NCI-H82 treated with DMSO at 0.1 percent for 48 hours (cell line): ENCODE measurements around the gene APC2.
"Not testable (repeated sequence)": the region's sequence is repeated elsewhere in the genome, so short reads cannot be mapped to it uniquely, and the experiment has no call there.

Experiments
- DNase-seq: peaks from one replicate; lab custom pipeline; 2025; ENCODE audit not compliant: unreplicated experiment; lab: John Stamatoyannopoulos, UW

APC2 gene

DNA sequence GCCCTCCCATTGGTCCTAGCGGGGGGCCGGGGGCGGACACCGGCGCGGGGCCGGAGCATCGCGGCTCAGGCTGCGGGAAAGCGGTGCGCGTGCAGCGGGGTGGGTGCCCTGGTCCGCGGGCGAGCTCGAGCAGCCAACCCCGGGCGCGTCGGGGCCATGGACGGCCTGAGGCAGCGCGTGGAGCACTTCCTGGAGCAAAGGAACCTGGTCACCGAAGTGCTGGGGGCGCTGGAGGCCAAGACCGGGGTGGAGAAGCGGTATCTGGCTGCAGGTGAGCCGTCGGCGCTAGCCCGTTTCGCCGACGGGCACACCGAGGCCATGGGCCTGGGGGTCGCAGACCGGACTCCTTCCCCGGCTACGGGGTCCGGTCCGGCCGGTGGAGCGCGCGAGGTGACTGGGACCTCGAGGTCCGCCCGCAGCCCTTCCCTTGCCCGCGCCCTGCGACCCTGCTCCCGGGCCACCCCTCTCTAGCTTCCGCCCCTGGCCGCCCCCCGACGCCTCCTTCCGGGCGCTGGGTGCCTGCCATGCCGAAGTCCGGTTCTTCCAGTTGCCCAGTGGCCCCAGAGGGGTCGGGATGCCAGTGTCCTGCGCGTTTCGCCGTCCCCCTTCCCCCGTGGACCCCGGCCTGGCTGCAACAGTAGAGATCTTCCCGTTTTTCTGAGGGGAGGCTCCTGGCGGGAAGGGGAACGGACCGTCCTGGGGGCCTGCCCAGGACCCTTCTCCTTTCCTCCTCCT is 41.4 kb downstream of the APC2 start, which contains the start of gene REEP6:
Gene REEP6 (plus strand): TSS at position 68 of the 735 bp plus-strand sequence. CDS start 89 bp downstream, at position 157.
- DNase-seq: no peak

DNA sequence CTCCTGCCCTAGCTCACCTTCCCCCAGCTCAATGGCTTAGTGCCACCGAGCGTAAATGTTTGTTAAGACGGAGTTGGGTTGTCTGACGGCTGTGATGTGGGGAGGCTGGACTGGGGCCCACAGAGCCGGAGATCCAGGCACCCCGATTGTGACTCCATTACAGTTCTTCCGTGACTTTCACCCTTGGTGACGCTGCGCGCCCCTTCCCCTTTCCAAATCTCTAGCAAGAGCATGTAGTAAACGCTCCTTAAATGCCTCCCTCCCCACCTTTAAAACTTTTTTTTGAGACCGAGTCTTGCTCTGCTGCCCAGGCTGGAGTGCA is 41.9 kb downstream of the APC2 start:
- no peak for DNase-seq

DNA sequence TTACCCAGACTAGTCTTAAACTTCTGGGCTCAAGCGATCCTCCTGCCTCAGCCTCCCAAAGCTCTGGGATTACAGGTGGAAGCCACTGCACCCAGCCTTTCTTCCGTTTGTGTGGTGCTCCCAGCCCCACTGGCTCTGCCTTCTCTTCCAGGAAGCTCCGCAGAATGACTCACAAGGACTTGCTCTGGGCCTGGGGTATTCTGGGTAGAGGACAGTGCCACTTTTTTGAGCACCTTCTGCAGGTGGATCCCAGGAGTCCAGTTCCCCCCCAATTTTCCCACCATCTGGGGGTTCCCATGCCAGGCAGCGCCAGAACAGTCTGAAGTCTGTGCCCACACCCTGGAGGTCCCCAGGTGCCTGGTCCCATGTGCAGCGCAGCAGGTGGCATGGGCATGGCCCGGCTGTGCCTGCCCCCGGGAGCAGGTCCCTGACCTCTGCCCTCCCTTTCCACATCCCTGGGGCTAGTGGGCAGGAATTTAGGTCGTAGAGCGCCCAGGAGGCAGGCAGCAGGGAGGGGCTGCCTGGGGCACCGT is 42.6 kb downstream of the APC2 start:
- no peak for DNase-seq

DNA sequence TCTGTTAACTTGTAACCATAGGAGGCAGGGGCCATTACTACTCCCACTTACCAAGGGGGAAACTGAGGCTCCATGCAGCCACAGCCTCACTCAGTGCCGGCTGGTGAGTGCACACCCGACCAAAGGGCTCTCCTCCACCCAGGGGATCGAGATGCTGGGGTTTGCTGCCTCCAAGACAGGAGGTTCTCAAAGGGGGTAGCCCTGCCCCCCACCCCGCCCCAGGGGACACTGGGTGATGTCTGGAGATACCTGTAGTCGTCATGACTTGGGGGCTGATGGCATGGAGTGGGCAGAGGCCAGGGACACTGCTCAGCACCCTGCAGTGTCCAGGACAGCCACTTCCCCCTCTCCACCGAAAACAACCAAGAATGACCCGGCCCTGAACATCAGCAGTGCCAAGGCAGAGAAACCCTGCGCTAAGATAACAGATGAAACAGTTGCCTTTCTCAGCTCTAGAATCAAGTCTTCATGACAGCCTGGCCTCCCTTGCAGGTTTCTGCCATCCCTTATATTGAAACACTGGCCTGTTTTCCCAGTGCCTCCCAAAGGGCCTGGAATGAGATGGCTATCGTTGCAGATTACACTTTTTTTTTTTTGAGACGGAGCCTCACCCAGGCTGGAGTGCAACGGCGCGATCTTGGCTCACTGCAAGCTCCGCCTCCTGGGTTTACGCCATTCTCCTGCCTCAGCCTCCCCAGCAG is 44.3 kb downstream of the APC2 start:
- DNase-seq: no peak

DNA sequence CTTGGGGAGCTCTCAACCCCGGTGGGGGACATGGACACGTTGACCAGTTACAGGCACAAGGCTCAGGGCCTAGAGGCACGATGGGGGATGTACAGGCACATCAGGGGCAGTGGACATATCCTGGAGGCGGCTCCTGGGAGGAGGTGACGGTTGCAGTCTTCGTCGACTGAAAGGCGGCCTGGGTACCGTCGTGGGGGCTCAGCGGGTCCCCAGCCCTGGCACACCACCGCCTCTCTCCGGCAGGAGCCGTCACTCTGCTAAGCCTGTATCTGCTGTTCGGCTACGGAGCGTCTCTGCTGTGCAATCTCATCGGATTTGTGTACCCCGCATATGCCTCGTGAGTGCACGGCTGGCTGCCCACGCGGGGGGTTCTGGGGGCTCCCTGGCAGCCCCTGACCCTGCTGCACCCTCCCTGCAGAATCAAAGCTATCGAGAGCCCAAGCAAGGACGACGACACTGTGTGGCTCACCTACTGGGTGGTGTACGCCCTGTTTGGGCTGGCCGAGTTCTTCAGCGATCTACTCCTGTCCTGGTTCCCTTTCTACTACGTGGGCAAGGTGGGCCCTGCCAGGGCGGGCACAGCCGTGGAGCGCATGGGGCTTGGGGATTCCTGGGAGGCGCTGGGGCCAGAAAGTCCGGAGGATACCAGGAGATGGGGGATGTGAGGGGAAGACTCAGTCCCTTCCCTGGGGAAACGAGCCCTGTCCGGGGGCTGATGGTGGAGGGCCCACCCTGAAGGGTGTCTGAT is 45.3 kb downstream of the APC2 start:
- no peak for DNase-seq

DNA sequence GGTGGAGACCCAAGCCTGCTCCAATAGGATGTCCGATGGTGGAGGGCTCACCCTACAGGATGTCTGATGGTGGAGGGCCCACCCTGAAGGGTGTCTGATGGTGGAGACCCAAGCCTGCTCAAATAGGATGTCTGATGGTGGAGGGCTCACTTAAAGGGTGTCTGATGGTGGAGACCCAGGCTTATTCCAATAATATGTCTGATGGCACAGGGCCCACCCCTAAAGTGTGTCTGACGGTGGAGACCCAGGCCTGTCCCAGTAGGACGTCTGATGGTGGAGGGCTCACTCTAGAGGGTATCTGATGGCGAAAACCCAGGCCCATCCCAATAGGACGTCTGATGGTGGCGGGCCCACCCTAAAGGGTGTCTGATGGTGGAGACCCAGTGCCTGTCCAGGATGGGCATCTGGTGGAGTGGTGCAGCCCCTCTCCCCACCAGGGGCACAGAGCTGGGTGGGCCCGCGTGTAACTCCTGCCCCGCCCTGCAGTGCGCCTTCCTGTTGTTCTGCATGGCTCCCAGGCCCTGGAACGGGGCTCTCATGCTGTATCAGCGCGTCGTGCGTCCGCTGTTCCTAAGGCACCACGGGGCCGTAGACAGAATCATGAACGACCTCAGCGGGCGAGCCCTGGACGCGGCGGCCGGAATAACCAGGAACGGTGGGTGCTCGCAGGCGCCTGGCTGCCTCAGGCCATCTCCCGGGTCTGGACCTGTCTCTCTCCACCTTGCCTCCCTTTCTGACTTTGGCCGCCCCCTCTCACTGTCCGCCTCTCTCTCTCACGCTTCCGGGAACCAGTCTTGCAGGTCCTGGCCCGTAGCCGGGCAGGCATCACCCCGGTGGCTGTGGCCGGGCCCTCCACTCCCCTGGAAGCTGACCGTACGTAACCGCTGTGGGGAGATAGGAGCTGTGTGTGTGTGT is 46.1 kb downstream of the APC2 start:
- no peak for DNase-seq

DNA sequence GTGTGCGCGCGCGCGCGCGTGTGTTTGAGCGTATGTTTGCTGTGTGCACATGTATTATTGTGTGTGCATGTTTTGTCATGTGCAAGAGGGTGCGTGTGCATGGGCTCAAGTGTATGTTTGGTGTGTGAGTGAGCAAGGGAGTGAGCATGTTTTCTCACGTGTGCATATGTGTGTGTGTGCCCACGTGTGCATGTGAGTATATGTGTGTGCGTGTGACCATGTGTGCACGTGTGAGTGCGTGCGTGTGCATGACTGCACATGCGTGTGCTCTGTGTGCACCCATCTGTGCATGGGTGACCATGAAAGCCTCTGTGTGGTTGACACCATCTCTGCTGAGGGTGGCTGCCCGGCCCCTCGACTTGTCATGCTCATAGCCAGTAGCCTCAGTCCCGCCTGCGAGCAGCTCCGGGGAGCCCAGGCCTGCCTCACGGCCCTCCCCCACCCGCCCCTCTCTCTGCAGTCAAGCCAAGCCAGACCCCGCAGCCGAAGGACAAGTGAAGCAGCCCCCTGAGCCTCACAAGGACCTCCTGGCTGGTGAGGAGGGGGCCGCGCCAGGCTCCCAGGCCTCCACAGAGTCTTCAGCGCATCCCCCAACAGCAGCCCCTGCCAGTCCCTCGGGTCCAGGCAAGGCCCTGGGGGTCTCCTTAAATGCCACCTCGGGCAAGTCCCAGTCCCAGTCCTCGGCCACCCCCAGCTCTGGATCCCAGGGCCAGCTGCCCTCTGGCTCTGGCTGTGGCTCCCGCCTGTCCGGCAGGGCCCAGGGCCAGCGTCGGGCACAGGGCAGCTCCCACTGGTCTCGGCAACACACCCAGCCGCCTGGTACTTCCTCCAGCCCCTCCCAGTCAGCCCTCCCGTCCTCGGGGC is 47.0 kb downstream of the APC2 start:
- no peak for DNase-seq

DNA sequence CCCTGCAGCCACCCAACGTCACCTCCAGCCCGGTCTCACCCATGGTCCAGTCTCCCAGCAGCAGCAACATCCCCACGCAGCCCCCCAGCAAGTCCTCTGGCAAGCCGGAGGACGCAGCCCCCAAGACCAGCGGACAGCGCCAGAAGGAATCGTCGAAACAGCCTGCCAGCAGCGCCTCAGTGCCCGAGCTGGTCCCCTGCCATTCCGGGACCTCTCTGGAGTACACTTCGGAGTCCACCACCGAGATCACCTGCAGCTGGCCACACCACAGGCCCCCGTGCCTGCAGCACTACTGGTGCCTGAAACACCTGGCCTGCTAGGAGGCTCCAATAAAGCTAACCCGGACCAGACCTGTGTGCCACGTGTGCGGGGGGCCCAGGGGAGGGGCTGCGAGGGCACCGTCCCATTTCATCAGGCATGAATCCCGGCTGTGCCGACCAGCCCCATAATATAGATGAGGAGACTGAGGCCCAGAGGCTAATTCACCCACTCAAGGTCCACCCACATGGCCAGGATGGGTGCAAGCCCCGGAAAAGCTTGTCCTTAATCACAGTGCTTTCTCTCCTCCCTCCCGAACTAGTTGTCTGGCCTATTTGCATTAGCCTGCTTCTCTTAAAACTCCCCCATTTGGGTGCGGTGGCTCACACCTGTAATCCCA is 47.8 kb downstream of the APC2 start:
- no peak for DNase-seq

DNA sequence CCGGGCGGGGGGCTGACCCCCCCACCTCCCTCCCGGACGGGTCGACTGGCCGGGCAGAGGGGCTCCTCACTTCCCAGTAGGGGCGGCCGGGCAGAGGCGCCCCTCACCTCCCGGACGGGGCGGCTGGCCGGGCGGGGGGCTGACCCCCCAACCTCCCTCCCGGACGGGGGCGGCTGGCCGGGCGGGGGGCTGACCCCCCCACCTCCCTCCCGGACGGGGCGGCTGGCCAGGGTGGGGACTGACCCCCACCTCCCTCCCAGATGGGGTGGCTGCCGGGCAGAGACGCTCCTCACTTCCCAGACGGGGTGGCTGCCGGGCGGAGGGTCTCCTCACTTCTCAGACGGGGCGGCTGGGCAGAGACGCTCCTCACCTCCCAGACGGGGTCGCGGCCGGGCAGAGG is 49.3 kb downstream of the APC2 start:
- not testable (repeated sequence) for DNase-seq

DNA sequence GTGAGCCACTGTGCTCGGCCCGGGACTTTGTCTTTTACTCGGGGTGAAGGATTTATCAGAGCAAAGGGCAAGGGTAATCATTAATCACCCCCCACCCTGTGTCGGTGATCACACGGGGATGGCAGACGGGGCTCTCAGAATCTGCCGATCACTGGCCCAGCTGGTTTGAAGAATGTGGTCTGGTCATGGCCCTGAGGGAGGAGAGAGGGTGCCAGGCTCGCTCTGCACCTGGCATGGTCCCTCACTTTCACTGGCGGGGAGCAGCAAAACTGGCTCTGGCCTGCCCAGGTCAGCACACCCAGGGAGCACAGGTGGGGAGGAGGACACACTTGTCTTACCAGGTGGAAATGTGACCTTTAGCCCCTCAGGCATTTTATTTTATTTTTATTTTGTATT is 51.3 kb downstream of the APC2 start:
- no peak for DNase-seq

DNA sequence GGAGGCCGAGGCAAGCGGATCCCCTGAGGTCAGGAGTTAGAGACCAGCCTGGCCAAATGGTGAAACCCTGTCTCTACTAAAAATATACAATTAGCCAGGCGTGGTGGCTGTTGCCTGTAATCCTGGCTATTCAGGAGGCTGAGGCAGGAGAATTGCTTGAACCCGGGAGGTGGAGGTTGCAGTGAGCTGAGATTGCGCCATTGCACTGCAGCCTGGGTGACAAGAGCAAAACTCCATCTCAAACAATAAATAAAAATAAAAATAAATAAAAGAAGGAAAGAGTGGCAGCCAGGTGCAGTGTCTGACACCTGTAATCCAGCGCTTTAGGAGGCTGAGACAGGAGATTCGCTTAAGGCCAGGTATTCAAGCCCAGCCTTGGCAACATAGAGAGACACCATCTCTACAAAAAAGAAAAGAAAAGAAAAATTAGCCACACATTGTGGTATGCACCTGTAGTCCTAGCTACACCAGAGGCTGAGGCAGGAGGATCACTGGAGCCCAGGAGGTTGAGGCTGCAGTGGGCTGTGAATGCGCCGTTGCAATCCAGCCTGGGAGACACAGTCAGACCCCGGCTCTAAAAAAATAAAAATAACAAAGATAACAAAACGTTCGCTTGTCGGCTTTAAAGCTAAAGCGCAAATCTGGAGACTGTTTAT is 52.6 kb downstream of the APC2 start:
- no peak for DNase-seq

DNA sequence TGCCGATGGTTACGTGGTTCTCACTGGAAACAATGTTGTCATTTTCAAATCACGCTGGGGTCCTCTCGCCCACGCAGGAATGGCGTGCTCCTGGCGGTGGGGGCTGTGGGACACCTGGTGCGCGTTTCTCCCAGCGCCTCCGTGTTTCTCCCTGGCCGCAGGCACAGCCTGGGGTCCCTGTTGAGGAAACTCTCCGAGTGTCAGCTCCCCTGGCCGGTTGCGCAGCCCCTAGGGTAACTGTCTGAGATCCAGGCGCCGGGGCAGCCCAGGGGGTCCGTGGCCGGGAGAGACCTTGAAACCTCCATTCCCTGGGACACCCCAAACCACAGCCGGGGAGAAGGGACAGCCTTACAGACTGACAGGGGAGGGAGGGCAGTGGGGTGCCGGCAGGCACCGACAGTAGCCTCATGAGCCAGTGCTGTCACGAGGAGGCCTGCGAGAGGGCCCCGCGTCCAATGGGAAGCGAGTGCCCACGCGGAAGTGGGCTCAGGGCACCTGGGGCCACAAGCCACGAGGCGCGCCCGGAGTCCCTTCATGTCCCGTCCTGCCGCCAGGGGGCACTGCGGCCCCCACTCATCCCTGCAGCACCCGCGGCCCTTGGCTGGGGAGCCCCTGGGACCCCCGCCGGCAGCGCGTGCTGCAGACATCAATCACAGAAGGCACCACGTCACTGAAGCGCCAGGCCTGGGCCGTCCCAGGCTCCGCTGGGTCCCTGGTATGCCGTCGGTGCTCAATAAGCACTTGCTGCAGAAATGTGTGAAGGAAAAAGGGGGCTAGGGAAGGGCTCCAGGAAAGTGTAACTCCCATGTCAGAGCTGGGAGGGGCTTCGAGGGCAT is 53.4 kb downstream of the APC2 start:
- no peak for DNase-seq

DNA sequence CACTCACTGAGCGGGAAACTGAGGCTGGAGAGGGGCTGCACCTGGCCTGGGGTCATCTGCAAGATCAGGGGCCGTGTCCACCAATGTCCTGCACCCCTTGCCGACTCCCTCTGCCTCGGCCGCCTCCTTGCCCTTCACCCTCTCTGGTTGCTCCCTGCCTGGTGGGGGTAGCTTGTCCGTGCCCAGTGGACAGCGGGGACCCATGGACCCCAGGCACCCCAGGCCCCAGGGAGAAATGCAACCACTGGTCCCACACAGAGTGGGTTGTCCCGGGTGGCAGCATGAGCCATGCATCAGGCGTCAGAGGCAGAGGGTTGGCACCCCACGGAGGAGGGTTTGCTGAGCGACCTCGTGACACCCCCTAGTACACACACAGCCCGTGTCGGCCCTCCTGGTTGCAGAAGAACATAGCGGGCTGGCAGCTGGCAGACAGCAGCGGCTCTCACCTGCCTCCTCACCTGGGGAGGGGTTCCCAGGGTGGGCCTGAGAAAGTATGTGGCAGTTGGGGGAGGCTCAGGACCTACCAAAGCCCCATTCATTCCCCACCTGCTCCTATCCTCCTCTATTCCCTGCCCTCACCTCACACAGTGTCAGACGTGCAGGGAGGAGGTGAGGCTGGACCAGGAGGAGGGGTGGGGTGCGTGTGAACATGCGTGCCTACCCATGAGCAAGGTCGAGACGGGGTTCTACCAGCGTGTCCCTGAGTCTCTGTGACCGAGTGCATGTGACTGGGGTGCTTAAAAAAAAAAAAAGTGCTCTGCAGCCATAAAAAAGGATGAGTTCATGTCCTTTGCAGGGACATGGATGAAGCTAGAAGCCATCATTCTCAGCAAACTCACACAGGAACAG is 54.2 kb downstream of the APC2 start:
- DNase-seq: no peak

DNA sequence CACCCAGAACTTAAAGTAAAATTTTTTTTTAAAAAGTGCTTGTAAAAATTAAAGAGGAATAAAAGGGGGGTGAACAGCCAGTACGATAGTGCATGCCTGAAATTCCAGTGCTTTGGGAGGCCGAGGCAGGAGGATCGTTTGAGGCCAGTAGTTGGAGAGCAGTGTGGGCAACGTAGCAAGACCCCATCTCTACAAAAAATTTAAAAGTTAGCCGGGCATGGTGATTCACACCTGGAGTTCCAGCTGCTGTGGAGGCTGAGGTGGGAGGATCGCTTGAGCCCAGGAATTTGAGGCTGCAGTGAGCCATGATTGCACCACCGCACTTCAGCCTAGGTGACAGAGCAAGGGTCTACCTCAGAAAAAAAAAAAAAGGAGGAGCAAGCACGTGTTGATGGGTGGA is 55.1 kb downstream of the APC2 start:
- DNase-seq: no peak

DNA sequence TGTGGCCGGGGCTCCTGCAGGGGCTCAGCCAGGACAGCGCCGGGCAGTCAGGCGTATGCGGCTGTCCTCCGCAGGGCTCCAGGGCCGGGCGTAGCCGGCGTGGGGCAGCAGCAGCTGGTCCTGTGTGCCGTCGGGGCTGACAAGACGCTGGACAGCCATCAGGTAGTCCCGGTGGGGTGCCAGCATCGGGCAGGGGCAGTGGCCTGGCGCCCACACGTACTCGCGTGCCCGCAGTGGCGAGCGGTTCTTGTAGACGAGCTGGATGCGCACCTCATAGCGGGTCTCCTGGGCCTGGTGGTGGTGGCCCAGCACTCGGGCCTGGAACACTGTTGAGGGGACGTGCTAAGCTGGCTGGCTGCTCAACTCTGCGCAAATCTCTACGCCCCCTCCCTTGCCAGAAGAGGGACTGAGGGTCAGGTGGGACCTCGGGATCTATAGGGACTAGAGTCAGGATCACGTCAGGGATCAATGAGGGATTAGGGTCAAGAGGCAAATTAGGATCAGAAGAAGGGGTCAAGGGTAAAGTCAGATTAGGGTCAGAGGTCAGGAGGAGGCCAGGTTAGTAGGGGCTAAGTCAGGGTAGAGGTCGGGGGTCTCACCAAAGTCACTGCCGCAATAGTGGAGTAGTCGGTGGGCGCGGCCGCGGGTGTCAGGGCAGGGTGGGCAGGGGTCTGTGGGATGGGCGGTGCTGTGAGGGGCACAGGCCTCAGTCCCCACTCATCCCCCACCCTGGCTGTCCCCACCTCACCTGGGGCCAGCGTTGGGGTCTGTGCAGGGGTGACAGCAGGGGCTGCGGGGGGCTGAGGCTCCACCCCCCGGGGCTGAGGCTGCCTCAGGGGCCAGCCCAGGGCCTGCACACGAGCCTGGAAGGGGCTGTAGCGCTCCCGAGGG is 56.3 kb downstream of the APC2 start:
- DNase-seq: no peak

DNA sequence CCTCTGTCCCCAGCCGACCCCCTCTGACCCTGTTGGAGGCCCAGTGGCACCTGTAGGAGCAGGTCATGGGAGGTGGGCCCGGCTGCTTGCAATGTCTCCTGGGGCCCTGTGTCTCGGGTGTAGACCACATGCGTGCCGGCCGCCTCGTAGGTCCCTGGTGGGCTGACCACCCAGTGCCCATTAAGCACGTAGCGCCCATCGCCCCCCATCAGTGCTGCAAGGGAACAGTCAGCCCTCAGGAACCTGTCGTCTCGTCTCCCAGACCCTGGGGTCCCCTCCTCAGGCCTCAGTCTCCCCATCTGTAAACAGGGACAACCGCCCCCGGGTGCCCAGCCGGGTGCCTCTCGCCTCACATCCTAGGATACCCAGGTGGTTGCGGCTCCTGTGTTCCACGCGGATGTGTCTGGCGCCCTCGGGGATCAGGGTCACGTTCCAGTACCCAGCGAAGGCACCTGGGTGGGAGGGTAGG is 57.3 kb downstream of the APC2 start:
- no peak for DNase-seq
